Measurements from ENCODE around the gene FOS. TPM values are rescaled to one million over a fixed set of nuclear protein-coding genes. Genes with fewer than 3 reads are reported as not detected.

FOS gene
- total RNA-seq, 2 experiments from 2014 or later: 1,565 to 1,685 TPM

- H3K27ac Mint-ChIP-seq: peak overlapping the region; percentile 98
- peak overlapping the region; percentile 81 for H3K4me3 Mint-ChIP-seq
- intact Hi-C loops (cut with DNase I, micrococcal nuclease): loop anchor here (1.0 kb wide), 6 partner anchors 10 to 83 kb away; partner anchors contain the start of genes FOS (in 2 of the 2) and TMED10 (in 1 of the 2)
- peak; percentile 99 to 100 (median 100) for DNase-seq
- ChIA-PET CTCF (interaction anchor here (0.8 to 2.0 kb wide), 9 partner anchors 10 to 37 kb away, joined by 3 to 10 read pairs (median 5); no protein-coding TSS in a partner anchor), POLR2A (interaction anchor here (0.7 to 3.1 kb wide), 14 partner anchors 10 to 270 kb away, joined by 3 to 69 read pairs (median 6); partner anchors contain the start of genes NEK9 and TMED10)
- no peaks in the 10 kb centered on the region for H3K9me3 Mint-ChIP-seq
- Histone ChIP-seq H3K4me1 (ENCODE audit: insufficient read depth, low read length) (peaks cover 38% of the 10 kb centered on the region), H3K27me3 (ENCODE audit: control insufficient read depth in 1 of 2, insufficient read depth in 2 of 2, low read length in 2 of 2) (no peaks in the 10 kb centered on the region), H3K4me3 (ENCODE audit: low read length) (peak overlapping the region; percentile 50), H3K36me3 (ENCODE audit: insufficient read depth, low read length) (no peaks in the 10 kb centered on the region), H3K9me3 (ENCODE audit: control insufficient read depth in 1 of 2, insufficient read depth in 1 of 2, low read length in 2 of 2) (no peaks in the 10 kb centered on the region), H3K27ac (ENCODE audit: low read depth in 1 of 2, low read length in 2 of 2) (peak overlapping the region; percentile 93 to 96)
- TF ChIP-seq CTCF (IDR thresholded peaks at IDR 0.05): no peak
- H3K27me3 Mint-ChIP-seq: no peaks in the 10 kb centered on the region
- no peaks in the 10 kb centered on the region for H3K36me3 Mint-ChIP-seq (ENCODE audit: low read depth)
- H3K4me1 Mint-ChIP-seq (ENCODE audit: low read depth): peaks cover 45% of the 10 kb centered on the region
- ATAC-seq (ENCODE audit: poor library complexity): peak; percentile 86
Observed at GRCh38 chr14:75258803-75259509, 19.7 kb upstream of the FOS start.

DNA sequence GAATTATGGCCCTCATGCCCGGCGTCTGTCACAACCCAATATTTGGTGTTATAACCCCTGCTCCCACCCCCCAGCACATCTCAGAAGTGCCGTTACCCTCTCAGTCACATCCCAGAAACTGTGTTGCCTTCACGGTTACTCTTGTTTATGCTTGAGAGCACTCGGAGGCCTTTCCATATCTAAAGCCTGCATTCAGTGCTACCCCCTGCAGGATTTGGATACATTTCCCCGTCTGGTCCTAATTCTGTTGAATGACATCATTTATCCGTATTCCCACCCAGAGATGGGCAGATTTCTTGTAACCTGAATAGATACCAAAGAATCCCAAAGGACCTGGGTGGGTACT, 19.1 kb upstream of the FOS start:
- intact Hi-C loops (cut with DNase I, micrococcal nuclease): loop anchor here (1.0 kb wide), 6 partner anchors 10 to 83 kb away; partner anchors contain the start of genes FOS (in 2 of the 2) and TMED10 (in 1 of the 2)
- no peaks in the 10 kb centered on the region for H3K27me3 Mint-ChIP-seq
- H3K4me3 ChIP-seq (ENCODE audit: low read length): peak overlapping the region; percentile 50
- no peak for TF ChIP-seq CTCF (IDR thresholded peaks at IDR 0.05)
- H3K27ac ChIP-seq (ENCODE audit: low read depth in 1 of 2, low read length in 2 of 2): peak overlapping the region; percentile 93 to 96
- H3K4me1 Mint-ChIP-seq (ENCODE audit: low read depth): peaks cover 39% of the 10 kb centered on the region
- H3K27me3 ChIP-seq (ENCODE audit: control insufficient read depth in 1 of 2, insufficient read depth in 2 of 2, low read length in 2 of 2): no peaks in the 10 kb centered on the region
- no peaks in the 10 kb centered on the region for H3K9me3 Mint-ChIP-seq
- H3K36me3 ChIP-seq (ENCODE audit: insufficient read depth, low read length): no peaks in the 10 kb centered on the region
- peaks cover 33% of the 10 kb centered on the region for H3K4me1 ChIP-seq (ENCODE audit: insufficient read depth, low read length)
- H3K9me3 ChIP-seq (ENCODE audit: control insufficient read depth in 1 of 2, insufficient read depth in 1 of 2, low read length in 2 of 2): no peaks in the 10 kb centered on the region
- H3K27ac Mint-ChIP-seq: peak overlapping the region; percentile 98
- DNase-seq (peak in 1 of 14 experiments; percentile 5), ATAC-seq (ENCODE audit: poor library complexity) (peak; percentile 30)
- ChIA-PET CTCF (interaction anchor here (1.0 to 2.0 kb wide), 7 partner anchors 11 to 36 kb away, joined by 4 to 10 read pairs (median 6); no protein-coding TSS in a partner anchor), POLR2A (interaction anchor here (0.8 to 3.1 kb wide), 12 partner anchors 9 to 182 kb away, joined by 3 to 69 read pairs (median 8); partner anchors contain the start of genes NEK9 and TMED10)
- peak overlapping the region; percentile 81 for H3K4me3 Mint-ChIP-seq
- no peaks in the 10 kb centered on the region for H3K36me3 Mint-ChIP-seq (ENCODE audit: low read depth)

DNA sequence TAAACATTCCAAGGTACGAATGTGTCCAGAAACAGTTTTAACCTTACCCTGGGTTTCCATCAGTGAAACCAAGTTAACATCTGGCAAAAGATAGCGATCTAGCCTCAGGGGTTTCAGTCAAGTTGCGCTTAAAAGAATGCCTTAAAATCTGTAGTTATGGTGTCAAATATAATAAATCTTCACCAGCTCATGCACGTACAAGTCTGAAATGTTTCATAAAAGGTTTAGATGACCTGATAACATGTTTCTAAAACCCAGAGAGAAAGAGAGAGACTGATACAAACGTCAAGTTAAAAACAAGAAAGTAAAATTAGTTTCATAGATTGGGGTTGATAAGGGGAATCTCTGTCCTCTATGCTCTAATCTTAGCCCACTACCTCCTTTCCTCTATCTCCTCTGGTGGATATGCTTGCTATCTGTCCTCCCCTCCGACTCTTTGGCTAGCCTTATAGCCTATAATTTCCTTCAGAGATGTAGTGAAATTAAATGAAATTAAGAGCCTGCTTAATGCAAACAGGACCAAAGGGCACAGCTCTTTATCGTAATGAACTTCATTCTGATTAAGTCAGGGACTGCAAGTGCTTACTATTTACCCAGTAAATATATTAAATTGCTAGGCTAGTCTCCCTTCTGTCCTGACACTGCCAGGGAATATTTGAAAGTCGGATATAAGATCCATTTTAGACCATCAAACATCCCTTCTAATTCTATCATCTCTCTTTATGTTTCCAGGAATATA, 18.4 kb upstream of the FOS start:
- H3K4me1 Mint-ChIP-seq (ENCODE audit: low read depth): peaks cover 32% of the 10 kb centered on the region
- intact Hi-C loops (cut with DNase I, micrococcal nuclease): loop anchor here in 1 of 2 experiments (2.0 kb wide), 1 partner anchor 15 kb away; no protein-coding TSS in a partner anchor
- H3K4me3 Mint-ChIP-seq: peak overlapping the region; percentile 51
- TF ChIP-seq CTCF (IDR thresholded peaks at IDR 0.05): no peak
- no peaks in the 10 kb centered on the region for H3K9me3 ChIP-seq (ENCODE audit: control insufficient read depth in 1 of 2, insufficient read depth in 1 of 2, low read length in 2 of 2)
- no peaks in the 10 kb centered on the region for H3K9me3 Mint-ChIP-seq
- no peaks in the 10 kb centered on the region for H3K27me3 ChIP-seq (ENCODE audit: control insufficient read depth in 1 of 2, insufficient read depth in 2 of 2, low read length in 2 of 2)
- H3K27me3 Mint-ChIP-seq: no peaks in the 10 kb centered on the region
- peak in 2 of 14 experiments; percentile 44 to 47 for DNase-seq
- H3K27ac Mint-ChIP-seq: peak overlapping the region; percentile 98
- CTCF ChIA-PET: interaction anchor here (1.5 kb wide), 1 partner anchor 16 kb away, joined by 4 read pairs; no protein-coding TSS in a partner anchor
- ATAC-seq (ENCODE audit: poor library complexity): no peak
- no peaks in the 10 kb centered on the region for H3K36me3 Mint-ChIP-seq (ENCODE audit: low read depth)
- H3K4me1 ChIP-seq (ENCODE audit: insufficient read depth, low read length): peaks cover 27% of the 10 kb centered on the region
- POLR2A ChIA-PET: interaction anchor here (3.0 to 3.1 kb wide), 2 partner anchors 11 to 34 kb away, joined by 22 to 69 read pairs; no protein-coding TSS in a partner anchor
- H3K4me3 ChIP-seq (ENCODE audit: low read length): no peak overlapping the region
- peak overlapping the region; percentile 93 to 96 for H3K27ac ChIP-seq (ENCODE audit: low read depth in 1 of 2, low read length in 2 of 2)
- H3K36me3 ChIP-seq (ENCODE audit: insufficient read depth, low read length): no peaks in the 10 kb centered on the region

Measured in CD4-positive, alpha-beta T cell (primary cell).